GM21515 (cell line): ENCODE data around the gene CA7.
"Not testable (repeated sequence)": the region's sequence is repeated elsewhere in the genome, so short reads cannot be mapped to it uniquely, and the experiment has no call there.

ENCODE experiments used
- ATAC-seq: cut with Tn5 transposase; IDR thresholded peaks from one replicate; pipeline ENCODE4 v1.9.1; 2021; ENCODE audit not compliant: unreplicated experiment

Gene CA7

DNA sequence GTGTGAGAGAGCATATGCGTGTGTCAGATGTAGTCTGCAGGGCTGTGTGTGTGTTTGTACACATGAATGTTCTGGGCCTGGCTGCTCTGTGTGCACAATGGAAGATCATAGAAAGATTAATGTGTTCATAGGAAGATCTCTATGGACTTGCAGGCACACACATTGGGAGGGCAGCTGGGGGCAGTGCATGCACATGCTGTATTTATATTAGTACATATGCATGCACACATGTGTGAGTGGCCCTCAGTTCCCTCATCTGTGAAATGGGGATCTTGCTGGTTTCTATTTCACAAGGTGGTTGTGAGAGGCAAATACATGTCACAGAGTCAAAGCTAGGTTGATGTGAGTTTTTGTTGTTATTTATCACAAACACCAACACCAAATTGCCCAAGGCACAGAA lies 2.1 kb downstream of the CA7 start:
- ATAC-seq = no peak

DNA sequence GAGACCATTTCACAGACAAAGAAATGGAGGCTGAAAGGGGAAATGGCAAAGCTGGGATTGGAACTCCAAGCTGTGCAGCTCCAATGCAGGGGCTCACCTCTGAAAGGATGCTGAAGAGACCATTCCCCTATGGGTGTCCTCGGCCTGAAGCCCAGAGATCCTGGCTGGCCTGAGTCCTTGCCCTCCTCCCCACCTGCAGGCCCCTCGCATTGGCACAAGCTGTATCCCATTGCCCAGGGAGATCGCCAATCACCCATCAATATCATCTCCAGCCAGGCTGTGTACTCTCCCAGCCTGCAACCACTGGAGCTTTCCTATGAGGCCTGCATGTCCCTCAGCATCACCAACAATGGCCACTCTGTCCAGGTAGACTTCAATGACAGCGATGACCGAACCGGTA lies 2.6 kb downstream of the CA7 start:
- ATAC-seq = no peak

DNA sequence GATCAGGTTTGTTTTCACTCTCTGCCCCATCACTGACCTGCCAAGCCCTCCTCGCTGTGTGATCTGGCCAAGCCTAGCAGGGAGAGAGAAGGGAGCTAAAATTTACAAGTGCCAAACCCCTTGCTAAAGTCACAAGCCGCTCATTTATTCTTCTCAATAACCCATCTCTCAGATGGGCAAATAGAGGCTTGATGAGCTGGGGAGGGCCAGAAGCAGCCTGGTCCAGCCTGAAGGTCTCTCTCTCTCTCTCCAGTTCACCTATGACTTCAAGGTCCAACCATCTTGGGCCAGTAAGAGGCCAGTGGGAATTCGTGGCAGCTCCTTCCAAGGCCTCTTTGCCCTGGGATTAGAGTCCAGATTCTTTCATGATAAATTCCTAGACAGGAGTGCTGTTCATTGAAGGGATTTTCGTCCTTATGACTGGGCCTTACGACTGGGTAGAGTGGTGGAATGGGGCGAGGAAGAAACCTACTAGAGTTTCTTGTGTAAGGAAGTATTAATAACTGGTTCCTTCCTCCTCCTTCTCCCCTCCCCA lies 3.4 kb downstream of the CA7 start:
- ATAC-seq = no peak

DNA sequence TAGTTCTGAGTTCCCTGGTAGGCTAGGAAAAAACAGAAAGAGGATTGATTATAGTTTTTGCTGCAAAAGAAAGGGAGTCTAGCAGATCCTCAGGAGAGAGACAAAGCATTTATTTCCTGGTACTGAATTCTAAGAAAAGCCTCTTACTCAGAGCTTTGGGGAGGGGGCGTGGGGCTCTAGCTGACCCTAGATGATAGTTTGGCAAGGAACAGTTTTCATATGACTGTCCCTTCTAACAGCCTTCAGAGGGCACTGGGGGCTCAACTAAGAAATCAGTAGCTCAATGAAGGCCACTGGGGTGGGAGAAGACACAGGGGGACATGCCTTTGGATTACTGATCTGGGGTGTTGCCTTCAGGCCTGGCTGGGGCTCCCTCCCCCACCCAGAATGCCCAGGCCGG lies 4.0 kb downstream of the CA7 start:
- ATAC-seq = no peak

DNA sequence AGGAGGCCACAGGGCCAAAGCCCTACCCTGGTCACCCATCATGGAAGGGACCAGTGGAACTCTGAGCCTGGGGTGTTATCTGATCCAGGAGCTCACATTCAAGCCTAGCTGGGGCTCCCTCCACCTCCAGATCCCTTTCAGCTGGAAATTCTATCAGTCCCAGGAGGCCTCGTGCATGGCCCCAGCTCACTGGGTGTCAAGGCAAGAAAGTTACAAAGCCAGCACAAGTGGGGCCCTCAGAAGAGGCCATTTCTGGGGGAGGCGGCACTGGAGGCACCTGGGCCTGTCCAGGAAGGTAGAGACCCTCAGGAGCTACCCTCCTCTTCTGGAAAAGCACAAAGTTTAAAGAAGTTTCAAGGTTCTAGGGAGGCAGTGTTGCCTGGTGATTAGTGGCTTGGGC lies 4.8 kb downstream of the CA7 start:
- no peak for ATAC-seq

DNA sequence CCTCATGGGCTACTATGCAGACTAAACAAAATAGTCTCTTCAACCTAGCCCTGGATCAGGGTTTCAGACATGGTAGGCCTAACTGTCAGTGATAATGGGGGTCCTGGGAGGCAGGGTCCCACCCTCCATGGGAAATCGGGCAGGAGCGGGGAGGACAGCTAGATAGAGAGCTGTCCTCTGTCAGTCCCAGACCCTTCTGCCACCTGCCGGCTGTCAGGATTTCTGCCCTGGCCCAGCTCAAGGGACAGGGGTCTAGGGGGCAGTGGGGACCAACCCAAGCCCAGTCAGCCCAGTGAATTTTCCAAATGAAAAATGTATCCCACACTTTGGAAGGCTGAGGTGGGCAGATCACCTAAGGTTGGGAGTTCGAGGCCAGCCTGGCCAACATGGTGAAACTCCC lies 5.3 kb downstream of the CA7 start:
- ATAC-seq = no peak

DNA sequence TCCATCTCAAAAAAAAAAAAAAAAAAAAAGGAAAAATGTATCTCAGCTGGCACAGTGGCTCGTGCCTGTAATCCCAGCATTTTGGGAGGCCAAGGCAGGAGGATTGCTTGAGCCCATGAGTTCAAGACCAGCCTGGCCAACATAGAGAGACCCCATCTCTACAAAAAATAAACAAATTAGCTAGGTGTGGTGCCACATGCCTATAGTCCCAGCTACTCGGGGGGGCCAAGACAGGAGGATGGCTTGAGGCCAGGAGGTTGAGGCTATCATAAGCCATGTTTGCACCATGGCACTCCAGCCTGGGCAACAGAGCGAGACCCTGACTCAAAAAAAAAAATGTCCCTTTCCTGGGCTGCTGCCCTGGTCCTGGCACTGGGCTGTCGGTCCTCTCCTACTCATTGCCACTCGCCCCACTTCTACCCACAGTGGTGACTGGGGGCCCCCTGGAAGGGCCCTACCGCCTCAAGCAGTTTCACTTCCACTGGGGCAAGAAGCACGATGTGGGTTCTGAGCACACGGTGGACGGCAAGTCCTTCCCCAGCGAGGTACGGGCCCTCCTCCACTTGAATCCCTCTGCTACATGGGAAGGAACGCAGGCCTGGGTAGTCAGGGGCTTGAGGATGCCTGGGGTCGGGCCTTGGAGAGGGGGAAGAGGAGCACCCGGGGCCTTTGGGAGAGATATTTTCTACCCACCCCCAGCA lies 6.1 kb downstream of the CA7 start:
- ATAC-seq = no peak

DNA sequence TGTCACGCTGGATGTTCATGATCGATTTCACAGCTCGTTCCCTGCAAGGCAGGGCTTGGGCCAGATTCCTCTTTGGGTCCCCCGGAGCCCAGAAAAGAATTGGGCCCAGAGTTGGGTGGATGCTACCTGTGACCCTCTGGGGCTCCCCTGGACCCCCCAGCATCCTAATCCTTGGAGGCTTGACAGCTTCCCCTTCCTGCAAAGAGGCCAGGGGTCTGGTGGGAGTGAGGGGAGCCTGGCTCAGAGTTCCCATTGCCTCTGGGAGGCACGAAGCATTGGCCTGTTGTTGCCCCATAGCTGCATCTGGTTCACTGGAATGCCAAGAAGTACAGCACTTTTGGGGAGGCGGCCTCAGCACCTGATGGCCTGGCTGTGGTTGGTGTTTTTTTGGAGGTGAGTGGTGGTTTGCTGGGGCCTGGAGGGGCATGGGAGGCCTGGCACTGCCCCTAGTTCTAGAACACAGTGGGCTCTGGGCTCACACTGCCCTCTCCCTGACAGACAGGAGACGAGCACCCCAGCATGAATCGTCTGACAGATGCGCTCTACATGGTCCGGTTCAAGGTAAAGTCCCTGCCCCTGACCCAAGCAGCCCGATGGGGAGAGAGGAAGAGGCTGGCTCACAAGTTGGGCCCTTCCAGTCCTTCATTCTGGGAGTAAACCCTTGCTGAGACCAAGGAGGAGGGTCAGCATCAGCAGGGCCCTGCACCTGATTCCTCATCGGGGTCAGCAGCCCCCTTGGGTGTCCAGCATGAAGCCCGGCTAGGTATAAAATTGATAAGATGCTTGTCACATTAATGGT lies 7.2 kb downstream of the CA7 start:
- ATAC-seq = no peak

DNA sequence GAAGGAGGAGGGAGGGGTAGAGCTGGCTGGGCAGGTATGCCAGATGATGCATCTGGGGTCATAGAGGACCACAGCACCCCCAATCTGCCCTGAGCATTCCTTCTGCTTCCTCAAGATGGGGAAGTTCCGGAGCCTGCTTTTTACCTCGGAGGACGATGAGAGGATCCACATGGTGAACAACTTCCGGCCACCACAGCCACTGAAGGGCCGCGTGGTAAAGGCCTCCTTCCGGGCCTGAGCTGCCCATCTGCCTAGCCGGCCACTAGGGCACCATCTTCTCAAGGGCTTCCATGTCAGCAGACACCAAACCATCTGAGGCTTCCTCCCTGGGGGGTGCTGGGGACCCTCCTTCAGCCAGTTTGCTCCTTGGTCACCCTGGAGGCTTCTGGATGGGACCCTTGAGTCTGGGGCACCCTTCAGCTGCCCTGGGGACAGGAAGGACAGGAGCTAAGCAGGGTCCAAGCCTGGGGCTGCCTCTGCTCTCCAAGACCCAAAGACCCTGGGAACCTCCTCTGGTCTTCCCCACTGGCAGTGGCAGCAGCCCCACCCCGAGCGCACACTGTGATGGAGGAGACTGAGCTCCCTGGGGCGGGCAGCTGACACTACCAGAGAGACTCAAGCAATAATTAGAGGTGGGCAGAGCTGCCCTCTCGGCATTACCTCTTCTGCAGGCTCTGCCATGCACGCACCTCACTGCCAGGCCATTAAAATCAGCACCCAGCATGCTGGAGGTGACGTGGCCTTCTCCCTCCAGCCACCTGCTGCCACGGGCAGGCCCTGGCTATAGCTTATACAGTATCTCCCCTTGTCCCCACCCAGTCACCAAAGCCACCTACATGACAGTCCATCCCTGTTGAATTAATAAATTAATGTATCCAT lies 9.3 kb downstream of the CA7 start:
- ATAC-seq = no peak

DNA sequence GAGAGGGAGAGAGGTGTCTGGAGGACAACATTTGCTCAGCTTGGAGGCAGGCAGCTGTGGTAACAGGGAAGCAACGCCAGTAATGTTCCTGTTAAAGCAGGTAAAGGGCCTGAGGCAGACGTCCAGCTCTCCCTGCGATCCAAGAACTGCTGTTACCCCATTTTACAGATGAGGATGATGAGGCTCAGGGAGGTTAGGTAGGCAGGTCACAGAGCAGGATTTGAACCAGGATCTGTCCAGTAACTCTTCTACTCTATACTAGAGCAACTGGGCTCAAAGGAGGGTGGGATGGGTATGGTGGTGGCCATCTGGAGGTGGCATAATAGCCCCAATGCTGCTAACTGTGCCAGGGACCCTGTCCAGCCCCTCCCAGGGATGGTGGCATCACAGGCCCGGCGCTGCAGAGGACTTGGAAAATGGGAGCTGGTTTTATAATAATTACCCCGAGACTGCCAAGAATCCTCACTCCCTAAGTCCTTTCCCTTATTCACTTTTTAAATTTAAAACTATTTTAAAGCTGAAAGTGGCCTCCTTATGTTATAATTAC lies 12.0 kb downstream of the CA7 start:
- no peak for ATAC-seq

DNA sequence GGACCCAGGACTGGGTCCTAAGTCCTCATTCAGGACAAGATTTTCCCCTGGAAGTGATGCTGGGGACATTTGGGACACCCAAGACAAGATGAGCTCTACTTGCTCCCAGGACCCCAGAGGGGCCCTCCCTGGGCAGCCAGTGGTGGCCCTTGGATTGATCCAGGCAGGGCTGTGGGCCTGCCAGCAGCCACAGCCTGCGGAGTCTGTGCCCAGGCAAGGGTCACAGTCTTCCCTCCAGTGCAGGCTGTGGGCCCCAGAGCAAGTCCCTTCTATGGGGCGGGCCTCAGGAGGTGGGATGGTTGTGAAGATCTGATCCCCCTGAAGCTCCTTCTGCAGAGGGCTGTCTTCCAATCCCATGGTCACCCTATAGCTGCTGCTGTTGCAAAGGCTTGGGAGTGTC lies 12.6 kb downstream of the CA7 start:
- no peak for ATAC-seq

DNA sequence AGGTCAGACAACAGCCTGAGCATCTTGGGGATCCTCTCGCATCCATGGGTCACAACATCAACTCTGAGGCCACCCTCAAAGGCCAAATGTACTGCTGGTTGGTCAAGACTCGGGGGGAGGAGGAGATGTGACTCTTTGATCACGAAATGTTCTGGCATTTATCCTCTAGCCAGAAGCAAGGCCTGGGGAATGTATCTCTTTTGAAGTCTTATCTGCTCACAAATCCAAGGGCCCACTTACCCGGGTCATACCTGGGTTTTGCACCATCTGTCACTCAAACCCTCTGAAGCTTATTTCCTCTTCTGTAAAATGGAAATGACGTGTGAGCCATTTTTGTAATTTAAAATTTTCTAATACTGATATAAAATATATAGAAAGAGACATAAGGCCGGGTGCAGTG lies 13.2 kb downstream of the CA7 start:
- no peak for ATAC-seq

DNA sequence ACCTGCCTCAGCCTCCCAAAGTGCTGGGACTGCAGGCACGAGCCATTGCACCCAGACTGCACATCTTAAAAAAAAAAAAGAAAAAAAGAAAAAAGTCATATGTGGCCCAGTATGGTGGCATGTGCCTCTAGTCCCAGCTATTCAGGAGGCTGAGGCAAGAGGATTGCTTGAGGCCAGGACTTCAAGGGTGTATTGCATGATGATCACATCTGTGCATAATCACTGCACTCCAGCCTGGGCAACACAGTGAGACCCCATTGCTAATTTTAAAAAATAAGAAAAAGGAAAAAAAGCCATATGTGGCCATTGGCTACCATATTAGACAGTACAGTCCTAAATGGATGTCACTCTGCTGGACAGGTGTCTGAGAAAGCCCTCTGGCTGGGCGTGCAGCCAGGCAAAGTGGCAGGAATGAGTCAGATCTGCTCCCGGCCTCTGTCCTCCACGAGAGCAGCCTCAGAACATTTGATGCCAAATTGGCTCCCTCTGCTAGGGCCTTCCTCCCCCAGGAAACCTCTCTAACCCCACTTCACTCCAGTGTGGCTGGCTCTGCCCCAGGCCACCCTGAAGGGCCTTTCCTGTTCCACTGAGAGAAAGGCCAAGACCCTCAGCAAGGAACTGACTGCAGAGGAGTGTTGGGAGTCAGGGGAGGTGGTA lies 14.7 kb downstream of the CA7 start:
- ATAC-seq = no peak

DNA sequence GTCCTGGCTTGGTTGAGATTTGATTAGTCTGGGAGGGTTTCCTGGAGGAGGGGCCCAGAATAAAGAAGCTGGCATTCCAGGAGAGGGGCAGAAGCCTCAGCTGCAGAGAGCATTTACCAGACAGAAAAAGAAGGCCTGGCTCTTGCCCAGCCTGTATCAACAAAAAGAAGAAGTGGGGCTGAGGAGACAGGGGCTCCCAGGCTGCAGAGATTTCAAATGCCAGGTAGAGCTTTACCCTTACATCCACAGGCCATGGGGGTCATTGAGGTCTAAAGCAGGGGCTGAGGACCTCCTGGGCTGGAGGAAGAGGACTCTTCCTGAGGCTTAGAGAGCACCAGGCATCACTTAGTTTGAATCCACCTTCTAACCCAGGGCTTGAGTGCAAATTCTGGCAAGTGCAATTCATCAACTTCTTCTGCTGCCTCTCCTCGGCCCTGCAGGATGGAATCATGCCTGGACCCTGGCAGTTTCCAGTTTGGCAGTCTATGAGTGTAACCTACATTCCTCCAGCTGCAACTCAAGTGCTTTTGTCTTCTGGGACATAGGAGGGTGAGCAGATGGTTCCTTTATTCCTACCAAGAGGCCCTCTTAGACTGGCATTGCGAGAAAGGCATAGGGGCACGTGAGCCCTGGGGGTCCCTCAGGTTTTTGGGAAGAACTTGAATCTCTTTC lies 15.3 kb downstream of the CA7 start:
- ATAC-seq = no peak

DNA sequence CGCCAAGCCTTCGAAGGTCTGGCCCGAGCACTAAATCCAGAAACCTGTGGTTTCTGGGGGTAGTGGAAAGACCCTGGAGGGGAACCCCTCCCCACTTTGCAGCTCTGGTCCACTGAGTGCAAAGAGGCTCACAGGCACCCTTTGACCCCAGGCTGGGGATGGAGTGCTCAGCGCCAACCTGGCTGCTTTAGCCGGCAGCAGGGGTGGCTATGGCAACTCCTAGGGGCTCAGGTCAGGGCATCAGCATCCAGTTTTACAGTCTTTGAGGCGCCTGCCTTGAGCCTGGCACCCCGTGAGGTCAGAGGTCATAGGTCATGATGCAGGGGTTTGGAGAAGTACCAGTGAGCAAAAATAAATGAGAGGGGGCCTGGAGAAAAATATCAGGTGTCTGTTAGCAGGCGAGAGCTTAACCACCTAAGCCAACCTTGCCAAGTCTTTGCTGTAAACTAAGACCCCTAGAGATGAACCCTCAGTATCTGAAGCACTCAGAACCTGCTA lies 17.9 kb downstream of the CA7 start:
- no peak for ATAC-seq

DNA sequence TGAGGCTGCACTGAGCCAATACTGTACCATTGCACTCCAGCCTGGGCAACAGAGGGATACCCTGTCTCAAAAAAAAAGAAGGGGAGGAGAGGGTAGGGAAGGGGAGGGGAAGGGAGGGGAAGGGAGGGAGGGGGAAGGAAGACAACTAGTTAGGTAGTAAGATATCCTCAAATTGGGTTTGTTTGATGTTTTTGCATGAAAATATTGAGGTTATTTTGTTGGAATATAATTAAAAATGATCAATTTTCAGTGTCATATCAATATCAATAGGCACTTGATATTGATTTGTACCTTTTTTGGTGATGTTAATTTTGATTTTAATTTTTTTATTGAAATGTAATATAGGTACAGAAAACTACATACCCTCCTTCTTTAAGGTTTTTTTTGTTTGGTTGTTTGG lies 19.5 kb downstream of the CA7 start:
- no peak for ATAC-seq

DNA sequence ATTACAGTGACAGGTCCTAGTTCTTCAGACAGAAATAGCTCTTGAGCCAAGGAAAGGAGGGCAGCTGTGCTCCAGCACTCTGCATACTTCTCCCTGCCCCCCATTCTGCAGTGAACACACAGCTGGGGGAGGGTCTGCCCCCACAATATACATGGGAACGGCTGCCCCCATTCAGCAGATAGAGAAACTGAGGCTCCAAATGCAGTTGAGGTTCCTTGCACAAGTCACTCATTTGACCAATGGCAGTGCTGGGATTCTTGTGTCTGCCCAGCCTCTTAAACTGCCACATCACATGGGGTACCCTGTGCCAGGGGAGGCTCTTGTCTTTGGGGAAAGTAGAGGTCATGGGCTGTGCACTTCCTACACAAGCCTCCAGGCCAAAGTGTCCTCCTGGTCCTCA lies 25.2 kb downstream of the CA7 start:
- ATAC-seq = no peak

DNA sequence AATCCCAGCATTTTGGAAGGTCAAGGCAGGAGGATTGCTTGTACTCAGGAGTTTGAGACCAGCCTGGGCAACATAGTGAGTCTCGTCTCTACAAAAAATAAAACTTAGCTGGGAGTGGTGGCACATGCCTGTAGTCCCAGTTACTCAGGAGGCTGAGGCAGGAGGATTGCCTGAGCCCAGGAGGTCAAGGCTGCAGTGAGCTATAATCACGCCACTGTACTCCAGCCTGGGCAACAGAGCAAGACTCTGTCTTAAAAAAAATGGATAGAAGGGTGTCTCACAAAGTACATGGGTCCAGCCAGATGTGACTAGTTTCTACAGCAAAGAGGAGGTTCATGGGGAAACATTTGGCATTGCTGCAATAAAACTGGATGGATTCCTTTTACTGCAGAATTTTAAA lies 27.1 kb downstream of the CA7 start:
- not testable (repeated sequence) for ATAC-seq

DNA sequence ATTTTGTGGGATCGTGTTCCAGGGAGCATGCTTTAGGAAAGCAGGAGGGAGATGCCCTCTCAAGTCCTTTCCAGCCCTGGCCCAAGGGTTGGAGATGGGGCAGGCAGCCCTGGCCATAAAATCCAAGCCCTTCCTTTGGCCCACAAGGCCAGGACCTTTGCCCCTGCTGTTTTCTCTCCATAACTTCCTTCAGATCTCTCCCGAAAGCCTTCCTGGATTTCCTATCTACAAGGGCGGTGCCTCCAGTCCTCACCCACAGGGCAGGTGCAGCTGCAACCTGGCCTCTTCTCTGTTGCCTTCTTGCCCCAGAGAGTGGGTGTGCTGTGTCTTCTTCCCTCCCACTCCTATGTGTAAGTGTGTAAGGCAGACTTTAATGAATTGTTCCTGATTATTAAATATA lies 27.6 kb downstream of the CA7 start:
- no peak for ATAC-seq

DNA sequence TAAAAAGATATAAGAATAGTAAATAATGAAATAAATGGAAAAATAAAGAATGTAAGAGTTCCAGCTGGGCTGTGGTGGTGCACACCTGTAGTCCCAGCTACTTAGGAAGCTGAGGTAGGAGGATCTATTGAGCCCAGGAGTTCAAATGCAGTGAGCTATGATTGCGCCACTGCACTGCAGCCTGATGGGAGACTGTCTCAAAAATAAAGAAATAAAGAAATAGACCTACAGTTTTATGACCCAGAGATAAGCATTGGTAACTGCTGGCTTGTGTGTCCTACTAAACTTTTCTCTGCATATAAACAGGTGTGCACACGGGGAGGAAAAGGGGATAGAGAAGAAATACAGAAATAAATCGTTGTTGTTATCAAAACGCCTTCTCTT lies 28.3 kb downstream of the CA7 start:
- no peak for ATAC-seq
